GM18858 (cell line): ENCODE data around the gene RAB3D.
"Not testable (repeated sequence)": the region's sequence is repeated elsewhere in the genome, so short reads cannot be mapped to it uniquely, and the experiment has no call there.

Experiments used
- ATAC-seq: cut with Tn5 transposase; IDR thresholded peaks from one replicate; pipeline ENCODE4 v1.9.1; 2021; ENCODE audit not compliant: unreplicated experiment

Gene RAB3D

DNA sequence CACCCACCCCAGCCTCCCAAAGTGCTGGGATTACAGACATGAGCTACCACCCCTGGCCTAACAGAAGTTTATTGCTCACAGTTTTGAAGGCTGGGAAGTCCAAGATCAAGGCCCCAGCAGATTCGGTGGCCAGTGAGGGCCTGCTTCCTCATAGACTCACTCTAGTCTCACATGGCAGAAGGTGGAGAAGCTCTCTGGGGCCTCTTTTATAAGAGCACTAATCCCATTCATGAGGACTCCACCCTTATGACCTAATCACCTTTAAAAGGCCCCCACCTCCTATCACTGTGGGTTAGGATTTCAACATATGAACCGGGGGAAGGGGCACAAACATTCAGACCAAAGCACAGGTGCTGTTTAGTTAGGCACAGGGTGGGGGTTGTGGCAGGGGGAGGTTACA is 28.1 kb upstream of the RAB3D start:
- no peak for ATAC-seq

GRCh38 chr19:11365557-11366117 is 26.2 kb upstream of the RAB3D start:
- ATAC-seq: no peak

- no peak for ATAC-seq
These were observed 25.5 kb upstream of the RAB3D start for GRCh38 chr19:11364935-11365334.

GRCh38 chr19:11364296-11364904 is 24.9 kb upstream of the RAB3D start:
- ATAC-seq: no peak

DNA sequence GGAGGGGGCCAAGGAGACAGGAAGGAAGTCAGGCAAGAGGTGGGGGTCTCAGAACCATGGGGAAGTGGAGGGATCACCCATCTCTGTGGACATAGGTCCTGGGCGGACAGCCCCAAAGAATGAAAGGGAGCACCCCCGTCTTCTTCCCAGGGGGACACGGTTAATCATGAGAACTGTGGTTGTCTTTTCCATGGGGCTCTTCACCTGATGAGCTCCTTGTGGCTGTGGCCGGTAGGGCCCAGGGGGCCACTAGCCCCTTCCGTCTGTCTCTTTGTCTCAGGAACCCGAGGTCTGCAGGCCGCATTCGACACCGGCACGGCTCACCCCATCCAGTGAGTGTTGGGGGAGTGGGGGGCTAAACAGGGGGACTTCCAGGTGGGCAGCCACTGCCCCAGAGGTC is 24.4 kb upstream of the RAB3D start:
- ATAC-seq: no peak

- no peak for ATAC-seq
These were observed 22.6 kb upstream of the RAB3D start for GRCh38 chr19:11361771-11362731.

DNA sequence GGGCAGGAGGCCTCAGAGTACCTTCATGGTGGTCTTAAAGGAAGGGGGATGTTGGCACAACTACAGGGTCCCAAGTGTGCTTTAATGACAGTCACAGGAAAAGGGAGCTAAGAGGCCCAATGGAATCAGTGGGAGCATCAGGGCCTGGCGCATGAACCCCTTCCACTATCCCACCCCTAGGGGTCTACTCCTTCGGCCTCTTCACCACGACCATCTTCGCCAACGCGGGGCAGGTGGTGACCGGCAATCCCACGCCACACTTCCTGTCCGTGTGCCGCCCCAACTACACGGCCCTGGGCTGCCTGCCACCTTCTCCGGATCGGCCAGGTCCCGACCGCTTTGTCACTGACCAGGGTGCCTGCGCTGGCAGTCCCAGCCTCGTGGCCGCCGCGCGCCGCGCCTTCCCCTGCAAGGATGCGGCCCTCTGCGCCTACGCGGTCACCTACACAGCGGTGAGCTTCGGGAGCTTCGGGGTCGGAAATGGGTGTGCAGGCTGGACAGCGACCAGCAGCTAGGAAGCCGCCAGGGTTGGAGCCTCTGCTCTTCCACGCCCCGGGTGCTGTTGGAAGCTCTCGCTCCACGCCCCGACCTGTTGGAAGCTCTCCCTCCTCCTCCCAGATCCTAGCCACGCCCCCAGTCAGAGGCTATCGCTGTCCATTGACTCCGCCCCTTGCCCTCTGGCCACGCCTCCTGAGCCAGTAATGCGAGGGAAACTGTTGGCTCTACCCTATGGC is 21.7 kb upstream of the RAB3D start:
- no peak for ATAC-seq

GRCh38 chr19:11359421-11359820 is 20.0 kb upstream of the RAB3D start:
- no peak for ATAC-seq

- no peak for ATAC-seq
These were observed 17.5 kb upstream of the RAB3D start for GRCh38 chr19:11356676-11357550.

DNA sequence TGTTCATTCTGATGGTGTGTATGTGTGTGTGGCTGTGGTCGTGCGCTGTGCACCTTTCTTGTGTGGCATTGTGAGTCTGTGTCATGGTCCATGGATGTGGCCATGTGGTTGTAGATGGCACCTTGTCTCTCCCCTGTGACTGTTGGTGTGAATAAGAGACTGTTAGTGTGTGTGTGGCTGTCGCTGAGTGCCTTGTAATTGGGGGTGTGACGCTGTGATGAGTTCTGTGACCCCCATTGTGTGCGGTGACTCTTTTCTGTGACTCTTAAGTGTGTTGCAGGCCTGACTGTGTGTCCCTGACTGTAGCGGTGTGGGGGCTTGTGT is 16.6 kb upstream of the RAB3D start:
- no peak for ATAC-seq

- ATAC-seq: no peak
These were observed 16.0 kb upstream of the RAB3D start, which contains the start of gene PLPPR2 for GRCh38 chr19:11355160-11356073. PLPPR2 (plus strand) TSS chr19:11355432; CDS start chr19:11357674, 2,242 bp downstream.

GRCh38 chr19:11354102-11354501 is 14.6 kb upstream of the RAB3D start:
- ATAC-seq: not testable (repeated sequence)

DNA sequence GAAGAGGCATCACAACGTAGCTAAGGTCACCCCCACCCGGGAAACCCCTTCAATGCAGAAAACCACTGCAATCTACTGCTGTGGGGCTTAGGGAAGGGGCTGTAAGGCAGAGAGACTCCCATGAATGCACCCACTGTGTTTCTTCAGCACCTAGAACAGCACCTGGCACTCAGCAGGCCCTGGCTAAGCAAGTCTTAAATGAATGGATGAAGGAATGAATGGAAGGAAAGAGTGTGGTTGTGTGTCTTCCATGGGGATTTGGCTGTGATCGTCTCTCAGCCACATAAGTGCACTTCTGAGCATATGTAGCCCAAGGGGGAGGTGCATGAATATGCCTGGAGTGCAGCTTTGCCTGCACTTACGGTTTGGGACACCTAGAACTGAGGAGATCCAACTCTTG is 9.7 kb upstream of the RAB3D start:
- ATAC-seq: no peak

DNA sequence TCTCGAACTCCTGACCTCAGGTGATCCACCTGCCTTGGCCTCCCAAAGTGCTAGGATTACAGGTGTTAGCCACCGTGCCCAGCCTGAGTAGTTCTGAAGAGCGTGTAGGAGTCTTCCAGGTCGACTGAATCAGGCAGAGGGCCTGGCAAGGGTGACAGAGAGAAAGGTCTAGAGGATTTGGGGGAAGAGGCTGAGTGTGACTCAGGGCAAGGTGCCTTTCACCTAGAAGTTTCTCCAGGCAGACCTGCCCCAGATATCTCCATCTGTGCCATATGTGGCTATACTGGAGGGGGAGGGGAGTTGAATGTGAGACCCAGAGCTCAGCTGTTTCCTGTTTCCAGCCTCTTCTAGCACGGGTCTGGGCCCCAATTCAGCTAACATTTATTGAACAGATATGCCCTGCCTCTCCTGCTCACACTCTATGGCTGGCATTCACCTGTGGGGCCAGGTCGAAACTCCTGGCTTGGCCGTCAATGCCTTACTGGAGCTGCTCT is 8.1 kb upstream of the RAB3D start:
- no peak for ATAC-seq

GRCh38 chr19:11346104-11346940 is 6.9 kb upstream of the RAB3D start, which contains the start of the genes CCDC159 and TMEM205:
CCDC159 (plus strand) TSS chr19:11346519; CDS start chr19:11346607, 88 bp downstream.
TMEM205 (minus strand) TSS chr19:11346268; CDS start chr19:11345619, 649 bp downstream.
- peak; percentile 76 for ATAC-seq

DNA sequence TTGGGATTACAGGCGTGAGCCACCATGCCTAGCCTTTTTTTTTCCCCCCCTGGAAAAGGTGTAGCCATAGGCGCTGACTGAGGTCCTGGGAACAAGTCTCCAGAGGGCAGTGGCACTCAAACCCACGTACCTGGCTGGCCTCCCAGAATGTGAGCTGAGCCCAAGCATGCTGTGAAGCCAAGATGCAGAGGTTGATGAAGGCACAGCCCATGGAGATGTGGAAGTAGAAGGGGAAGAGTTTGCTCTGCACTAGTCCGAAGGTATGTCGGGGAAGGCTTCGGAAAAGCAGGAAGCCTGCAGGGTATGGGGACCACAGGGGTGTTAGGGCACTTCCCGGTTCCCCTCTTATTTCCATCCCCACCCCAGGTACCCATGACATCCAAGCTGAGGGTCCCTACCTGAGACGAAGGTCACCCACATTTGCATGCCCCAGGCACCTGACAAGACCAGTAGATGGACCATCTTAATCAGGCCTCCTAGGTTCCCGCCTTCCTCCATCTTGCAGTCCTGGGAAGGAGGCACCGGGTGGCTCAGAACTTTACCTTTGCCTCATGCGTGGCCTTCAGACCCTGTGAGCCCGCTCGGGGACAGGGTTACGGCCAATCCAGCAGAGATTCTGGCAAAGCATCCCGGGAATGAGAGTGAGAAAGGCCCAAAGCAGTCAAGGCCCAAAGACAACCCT is 5.8 kb upstream of the RAB3D start:
- no peak for ATAC-seq

GRCh38 chr19:11342429-11342828 is 3.0 kb upstream of the RAB3D start:
- ATAC-seq: no peak

DNA sequence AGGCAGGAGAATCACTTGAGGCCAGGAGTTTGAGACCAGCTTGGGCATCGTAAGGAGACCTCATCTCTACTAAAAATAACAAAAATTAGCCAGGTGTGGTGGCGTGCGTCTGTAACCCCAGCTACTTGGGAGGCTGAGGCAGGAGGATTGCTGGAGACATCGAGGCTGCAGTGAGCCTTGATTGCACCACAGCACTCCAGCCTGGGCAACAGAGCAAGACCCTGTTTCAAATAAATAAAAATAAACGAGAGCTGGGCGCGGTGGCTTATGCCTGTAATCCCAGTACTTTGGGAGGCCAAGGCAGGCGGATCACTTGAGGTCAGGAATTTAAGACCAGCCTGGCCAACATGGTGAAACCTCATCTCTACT is 626 bp upstream of the RAB3D start:
- not testable (repeated sequence) for ATAC-seq
